Myocyte (in vitro differentiated cells): Measurements from ENCODE around the gene ZNF546. TPM values are rescaled to one million over a fixed set of nuclear protein-coding genes. Genes with fewer than 3 reads are reported as not detected.
"Not testable (repeated sequence)": the region's sequence is repeated elsewhere in the genome, so short reads cannot be mapped to it uniquely, and the experiment has no call there.

Source experiments
- DNase-seq: peaks from one replicate; pipeline ENCODE4 v3.0.0-alpha.2; 2012; ENCODE audit warnings: low read depth
- polyA plus RNA-seq: library from polyadenylated mRNA; unstranded; fragments of >200 nt; gene quantifications from one replicate; pipeline ENCODE4 v1.2.1, GENCODE V29; 2012; ENCODE audit warnings: missing spikeins
- total RNA-seq: library from RNA; depleted of rRNA; stranded (reverse); fragments of >200 nt; gene quantifications from 2 replicates; pipeline ENCODE4 v1.2.3, GENCODE V29; 2014

Gene ZNF546
- total RNA-seq, result 3.0 and 3.2 TPM in 2 replicates
- 1.1 TPM for polyA plus RNA-seq

DNA sequence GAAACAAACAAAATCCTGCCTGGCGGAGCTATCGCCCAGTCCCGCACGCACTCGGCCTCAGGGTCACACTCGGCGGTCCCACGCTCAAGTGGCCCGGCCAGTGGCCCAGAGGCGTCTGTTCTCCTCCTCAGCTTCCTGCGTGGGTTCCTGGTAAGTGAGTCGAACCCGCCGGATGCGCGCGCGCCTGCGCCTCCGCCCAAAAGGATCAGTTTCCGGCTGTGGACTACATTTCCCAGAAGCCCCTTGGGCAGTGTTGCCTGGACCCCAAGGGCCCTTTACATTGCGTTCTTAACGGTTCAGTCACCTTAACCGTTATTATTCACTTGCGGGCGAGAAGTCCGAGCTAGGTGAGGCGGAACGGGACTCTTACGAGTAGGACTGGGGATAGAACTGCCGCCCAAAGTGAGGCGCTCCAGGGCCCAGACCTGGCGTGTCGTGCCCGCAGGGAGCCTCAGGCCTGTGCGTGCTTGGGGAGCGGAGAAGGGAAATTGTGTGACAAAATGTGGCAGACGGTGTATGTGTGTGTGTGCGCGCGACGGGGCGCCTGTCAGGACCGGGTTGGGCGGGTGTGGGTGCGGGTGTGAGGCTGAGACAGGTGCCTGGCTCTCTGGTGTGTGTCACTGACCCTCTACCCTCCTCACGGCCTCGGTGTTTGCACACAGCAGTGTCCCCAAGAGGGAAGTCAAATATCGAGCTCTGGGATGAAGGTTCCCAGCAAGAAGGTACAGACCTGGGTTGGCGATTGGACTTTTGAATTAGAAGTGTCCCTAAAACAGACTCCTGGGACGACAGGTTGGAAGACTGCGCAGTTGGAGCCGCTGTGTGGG is at the start of gene ZNF546:
Gene ZNF546 (plus strand): TSS at position 250 of the 827 bp plus-strand sequence. CDS start 1,267 bp downstream, outside the sequence.
- DNase-seq, result peak; percentile 91

DNA sequence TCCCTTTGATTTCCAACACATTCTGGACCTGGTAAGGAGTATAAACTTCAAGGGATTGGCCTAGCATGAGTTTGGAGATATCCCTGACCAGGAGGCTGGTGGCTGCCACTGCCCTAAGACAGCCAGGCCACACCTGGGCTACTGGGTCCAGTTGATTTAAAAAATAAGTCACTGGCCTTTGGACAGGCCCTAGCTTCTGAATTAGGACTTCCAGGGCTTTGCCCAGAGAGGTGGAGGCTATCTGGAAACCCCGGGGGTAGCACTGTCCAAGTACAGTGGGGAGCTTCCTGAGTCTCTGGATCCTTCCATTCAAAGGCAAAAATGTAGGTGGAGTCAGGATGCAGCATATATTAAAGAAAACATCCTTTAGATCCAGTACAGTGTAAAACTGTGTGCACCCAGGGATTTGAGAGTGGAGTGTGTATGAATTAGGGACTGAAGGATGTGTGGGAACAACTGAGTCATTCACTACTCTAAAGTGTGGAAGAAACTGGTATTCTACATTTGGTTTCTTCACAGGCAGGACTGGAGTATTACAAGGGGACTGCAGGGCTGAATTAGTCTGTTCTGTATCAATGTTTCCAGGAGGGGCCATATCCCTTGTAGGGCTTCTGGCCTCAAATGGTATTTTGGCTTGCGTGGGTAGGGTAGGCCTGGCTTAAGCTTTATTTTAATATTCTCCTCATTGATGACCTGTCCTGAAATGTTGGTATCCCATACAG is 47.7 kb upstream of the ZNF546 start:
- no peak for DNase-seq

DNA sequence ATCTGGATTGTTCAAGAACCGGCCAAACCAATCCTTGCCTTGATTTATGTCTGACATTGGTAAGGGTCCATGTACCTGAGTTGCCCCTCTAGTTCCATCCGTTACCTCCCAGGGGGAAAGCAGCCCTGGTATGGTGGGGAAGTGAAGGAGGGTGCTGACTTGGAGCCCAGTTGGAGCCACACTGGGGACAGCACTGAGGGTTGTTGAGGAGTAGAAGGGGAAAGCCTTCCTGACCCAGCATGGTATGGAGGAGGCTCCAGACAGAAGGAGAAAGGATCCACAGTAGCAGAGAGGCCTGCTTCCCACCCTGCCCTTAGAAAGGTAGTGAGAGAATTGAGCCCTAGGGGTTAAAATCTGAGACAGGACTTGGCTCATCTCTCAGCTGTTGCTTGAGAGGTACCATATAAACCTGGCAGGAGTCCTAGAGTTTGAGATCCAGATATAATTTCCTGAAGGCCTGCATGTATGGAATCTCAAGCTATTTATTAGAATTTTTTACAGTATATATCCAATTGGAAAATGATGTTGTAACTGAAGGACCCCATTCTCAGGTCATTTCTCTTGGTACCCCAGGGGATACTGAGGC is 45.7 kb upstream of the ZNF546 start:
- no peak for DNase-seq

DNA sequence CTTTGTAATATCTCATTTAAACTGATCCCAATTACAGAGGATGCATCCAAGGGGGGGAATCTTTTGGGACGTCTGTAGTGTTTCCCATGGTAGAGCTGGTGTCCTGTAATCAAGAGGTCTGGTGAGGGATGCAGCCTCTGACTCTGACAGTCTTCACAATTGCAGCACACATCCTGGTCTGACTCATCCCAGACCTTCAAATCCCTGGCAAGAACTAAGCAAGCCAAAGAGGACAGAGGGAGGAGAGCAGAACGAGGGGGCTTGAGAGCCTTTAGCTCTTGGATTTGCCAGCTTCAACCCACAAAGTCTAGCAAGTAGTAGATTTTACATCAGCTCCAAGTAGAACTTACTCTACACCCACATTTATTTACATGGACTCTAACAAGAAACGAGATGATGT is 45.2 kb upstream of the ZNF546 start:
- DNase-seq, result peak; percentile 29

DNA sequence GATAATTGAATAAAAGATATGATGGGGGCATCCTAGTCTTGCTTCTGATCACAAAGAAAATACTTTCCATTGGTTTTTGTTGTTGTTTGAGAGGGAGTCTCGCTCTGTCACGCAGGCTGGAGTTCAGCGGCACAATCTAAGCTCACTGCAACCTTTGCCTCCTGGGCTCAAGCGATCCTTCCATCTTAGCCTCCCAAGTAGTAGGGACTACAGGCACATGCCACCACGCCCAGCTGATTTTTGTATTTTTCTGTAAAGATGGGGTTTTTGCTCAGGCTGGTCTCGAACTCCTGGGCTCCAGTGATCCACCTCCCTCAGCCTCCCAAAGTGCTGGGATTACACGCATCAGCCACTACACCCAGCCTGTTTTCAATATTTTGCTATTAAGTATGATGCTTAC is 42.9 kb upstream of the ZNF546 start:
- DNase-seq, result no peak

DNA sequence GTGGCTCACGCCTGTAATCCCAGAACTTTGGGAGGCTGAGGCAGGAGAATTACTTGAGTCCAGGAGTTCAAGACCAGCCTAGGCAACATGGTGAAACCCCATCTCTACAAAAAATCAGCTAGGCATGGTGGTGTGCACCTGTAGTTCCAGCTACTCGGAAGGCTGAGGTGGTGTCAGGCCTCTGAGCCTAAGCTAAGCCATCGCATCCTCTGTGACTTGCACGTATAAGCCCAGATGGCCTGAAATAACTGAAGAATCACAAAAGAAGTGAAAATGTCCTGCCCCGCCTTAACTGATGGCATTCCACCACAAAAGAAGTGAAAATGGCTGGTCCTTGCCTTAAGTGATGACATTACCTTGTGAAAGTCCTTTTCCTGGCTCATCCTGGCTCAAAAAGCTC is 39.0 kb upstream of the ZNF546 start:
- not testable (repeated sequence) for DNase-seq

DNA sequence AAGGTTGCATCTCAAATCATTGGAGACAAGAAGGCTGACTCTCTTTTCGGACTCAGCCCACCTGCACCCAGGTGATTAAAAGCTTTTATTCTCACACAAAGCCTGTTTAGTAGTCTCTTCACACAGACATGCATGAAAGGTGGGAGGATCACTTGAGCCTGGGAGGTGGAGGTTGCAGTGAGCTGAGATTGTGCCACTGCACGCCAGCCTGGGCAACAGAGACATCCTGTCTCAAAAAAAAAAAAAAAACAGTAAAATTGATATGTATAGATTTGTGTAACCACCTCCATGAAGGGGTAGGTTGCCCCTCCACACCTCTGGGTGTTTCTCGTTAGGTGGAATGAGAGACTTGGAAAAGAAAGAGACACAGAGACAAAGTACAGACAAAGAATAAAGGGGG is 37.9 kb upstream of the ZNF546 start:
- DNase-seq, result not testable (repeated sequence)

DNA sequence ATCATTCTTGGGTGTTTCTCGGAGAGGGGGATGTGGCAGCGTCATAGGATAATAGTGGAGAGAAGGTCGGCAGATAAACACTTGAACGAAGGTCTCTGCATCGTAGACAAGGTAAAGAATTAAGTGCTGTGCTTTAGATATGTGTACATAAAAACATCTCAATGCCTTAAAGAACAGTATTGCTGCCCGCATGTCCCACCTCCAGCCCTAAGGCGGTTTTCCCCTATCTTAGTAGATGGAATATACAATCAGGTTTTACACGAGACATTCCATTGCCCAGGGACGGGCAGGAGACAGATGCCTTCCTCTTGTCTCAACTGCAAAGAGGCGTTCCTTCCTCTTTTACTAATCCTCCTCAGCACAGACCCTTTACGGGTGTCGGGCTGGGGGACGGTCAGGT is 37.5 kb upstream of the ZNF546 start:
- not testable (repeated sequence) for DNase-seq

DNA sequence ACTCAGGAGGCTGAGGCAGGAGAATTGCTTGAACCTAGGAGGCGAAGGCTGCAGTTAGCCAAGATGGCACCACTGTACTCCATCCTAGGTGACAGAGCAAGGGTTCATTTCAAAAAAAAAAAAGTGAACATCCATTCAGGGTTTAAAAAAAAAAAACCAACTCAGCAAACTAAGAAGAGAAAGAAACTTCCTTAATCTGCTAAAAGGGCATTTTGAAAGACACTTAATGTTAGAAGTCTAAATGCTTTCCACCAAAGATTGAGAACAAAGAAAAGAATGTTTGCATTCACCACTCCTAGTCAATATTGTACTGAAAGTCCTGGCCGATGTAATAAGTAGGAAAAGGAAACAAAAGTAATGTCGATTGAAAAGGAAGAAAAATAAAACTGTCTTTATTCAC is 33.0 kb upstream of the ZNF546 start:
- no peak for DNase-seq

DNA sequence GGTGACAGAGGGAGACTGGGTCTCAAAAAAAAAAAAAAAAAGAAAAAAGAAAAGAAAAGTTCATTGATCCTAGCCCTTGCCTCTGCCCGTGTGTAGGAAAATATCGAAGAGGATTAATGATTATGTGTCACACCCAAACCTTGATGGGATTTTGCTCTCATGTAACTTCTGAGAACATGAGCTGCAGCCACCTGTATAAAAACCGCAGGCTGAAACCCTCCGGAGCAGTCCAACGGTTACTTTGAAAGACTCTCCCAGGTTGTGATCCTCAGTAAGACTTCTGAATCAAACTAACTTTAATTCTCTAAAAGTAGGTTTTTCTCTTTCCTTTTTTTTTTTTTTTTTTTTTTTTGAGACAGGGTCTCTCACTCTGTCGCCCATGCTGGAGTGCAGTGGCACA is 30.2 kb upstream of the ZNF546 start:
- no peak for DNase-seq

DNA sequence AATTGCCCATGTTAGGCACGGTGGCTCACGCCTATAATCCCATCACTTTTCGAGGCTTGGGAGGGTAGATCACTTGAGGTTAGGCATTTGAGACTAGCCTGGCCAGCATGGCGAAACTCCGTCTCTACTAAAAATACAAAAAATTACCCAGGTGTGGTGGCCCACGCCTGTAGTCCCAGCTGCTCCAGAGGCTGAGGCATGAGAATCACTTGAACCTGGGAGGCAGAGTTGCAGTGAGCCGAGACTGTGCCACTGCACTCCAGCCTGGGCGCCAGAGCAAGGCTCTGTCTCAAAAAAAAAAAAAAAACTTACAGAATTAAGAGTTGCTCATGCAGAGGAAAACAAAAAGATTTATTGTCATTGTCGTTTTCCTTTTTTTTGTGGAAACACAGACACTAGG is 29.3 kb upstream of the ZNF546 start:
- DNase-seq, result no peak

DNA sequence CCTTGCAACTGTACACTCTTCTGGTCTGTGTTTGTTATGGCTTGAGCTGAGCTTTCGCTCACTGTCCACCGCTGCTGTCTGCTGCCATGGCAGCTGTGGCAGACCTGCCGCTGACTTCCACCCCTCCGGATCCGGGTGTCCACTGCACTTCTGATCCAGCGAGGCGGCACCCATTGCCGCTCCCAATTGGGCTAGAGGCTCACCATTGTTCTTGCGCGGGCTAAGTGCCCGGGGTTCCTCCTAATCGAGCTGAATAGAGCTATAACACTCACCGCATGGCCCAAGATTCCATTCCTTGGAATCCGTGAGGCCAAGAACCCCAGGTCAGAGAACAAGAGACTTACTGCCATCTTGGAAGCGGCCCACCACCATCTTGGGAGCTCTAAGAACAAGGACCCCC is 28.1 kb upstream of the ZNF546 start:
- DNase-seq, result no peak

DNA sequence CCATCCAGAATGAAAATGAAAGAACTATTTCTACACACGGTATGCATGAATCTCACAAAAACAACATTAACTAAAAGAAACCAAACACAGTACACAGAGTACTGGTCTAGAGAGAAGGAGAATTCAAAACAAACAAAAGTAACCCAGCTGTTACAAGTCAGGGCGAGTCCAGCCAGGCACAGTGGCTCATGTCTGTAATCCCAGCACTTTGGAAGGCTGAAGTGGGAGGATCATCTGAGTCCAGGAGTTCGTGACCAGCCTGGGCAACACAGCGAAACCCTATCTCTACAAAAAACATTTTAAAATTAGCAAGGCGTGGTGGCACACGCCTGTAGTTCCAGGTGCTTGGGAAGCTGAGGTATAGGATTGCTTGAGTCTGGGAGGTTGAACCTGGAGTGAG is 27.6 kb upstream of the ZNF546 start:
- peak; percentile 7 for DNase-seq

DNA sequence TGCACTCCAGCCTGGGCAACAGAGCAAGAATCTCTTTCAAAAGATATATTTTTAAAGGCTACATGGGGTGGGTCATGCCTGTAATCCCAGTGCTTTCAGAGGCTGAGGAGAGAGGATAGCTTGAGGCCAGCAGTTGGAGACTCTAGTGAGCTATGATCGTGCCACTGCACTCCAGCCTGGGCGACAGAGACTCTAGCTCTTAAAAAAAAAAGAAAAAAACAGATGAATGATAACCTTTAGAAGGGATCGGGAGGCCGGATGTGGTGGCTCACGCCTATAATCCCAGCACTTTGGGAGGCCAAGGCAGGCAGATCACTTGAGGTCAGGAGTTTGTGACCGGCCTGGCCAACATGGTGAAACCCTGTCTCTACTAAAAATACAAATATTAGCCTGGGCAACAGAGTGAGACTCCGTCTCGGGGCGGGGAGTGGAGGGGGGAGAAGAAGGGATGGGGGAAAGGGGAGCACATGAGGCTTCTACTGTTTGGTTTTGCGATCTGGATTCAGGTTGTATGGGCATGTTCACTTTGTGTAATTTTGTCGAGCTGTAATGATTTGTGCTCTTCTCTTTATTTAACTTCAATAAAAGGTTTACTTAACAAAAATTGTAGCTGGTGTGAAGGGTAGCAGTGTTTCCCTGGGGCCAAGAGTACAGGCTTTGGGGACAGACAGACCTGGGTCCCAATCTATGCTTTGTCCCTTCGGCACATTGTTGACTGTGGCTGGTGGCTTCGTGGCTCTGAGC is 27.0 kb upstream of the ZNF546 start:
- DNase-seq, result no peak

DNA sequence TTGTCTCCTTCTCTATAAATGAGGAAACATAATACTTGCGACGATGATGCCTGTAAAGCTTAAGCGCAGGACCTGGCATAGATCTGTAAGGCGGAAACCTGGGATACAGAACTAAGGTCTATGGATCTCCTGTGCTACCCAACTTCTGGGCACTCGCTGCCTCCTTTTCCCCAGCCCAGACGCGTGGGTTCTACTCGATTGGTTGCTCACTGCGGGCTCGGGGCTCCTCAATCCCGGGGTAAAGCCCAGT is 26.5 kb upstream of the ZNF546 start:
- DNase-seq, result no peak

DNA sequence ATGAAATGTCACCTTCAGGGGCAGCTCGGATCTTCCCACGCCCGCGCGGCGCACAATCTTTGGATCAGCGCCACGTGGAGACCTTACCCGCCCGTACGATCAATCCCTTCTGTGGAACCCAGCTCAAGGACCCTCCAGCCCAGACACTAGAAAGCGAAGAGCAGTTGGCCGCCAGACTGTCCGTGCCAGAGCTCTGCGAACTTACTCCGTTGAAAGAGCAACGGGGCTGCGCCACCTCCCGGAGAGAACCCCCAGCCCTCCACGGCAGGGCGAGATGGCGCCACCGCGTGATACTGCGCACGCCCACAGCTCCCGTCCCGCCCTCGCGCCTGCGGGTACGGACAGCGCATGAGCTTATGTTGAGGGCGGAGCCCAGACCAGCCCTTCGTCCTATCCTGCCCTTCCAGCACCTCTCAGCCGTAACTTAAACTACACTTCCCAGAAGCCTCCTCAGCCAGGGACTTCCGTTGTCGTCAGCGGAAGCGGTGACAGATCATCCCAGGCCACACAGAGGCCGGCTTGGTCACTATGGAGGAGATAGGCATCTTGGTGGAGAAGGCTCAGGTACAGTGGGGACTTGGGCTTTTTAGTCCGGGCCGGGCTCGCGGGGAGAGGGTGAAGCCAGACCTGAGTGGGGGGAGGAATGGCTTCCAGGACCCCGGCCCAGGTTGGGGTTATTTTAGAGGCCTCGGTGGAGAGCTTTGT is 26.0 kb upstream of the ZNF546 start, which contains the start of gene PSMC4:
Gene PSMC4 (plus strand): TSS at position 491 of the 705 bp plus-strand sequence. CDS start 38 bp downstream, at position 529.
- DNase-seq, result peak; percentile 99

DNA sequence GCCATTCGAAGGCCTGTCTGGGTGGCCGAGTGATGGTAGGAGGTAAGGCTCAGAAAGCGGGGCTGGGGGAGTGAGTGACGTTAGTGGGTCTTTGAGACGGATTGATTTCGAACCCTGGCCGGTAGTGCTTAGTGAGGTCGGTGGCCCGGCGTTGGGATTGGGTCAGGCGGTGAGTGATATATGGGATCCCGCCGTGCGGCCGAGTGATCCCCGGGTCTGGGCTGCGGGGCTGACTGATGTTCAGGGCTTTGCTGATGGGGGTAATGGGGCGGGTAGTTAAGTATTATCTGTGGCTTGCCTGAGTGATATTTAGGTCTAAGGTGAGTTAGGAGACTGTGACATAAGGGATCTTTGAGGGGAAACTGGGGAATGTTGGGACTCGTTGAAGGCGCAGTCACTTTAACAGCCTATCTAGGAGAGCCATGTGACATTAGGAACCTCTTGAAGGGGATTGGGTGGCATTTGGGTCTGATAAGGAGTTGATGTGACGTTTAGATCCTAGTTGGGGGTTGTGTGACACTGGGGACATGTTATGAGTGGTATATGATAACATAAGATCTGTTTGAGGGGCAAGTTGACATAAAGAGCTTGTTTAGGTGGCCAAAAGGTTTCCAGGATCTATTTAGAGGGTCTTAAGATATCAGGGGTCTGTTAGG is 25.4 kb upstream of the ZNF546 start:
- DNase-seq, result no peak

DNA sequence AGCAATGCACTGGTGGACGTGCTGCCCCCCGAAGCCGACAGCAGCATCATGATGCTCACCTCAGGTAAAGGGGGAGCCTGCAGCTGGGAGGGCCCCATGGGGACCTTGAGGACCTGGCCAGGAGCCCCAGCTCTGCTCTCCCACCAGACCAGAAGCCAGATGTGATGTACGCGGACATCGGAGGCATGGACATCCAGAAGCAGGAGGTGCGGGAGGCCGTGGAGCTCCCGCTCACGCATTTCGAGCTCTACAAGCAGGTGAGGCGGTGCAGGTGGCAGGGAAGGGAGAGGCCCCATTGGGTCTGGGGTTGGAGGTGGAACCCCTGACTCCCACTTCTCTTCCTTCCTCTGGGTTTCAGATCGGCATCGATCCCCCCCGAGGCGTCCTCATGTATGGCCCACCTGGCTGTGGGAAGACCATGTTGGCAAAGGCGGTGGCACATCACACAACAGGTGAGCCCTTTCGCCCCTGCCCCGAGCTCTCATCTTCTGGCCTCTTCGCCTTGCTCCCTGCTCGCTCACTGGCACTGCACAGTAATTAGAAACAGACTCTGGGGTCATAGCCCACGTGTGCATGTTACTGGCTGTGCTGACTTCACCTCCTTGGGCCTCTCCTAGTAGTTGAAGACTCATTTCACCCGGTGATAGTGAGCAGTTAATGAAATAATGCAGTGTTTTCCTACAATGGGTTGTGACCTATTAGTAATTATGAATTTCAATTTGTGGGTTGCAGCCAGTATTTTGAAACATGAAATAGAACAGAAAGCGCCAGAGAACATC is 22.3 kb upstream of the ZNF546 start:
- DNase-seq, result no peak

DNA sequence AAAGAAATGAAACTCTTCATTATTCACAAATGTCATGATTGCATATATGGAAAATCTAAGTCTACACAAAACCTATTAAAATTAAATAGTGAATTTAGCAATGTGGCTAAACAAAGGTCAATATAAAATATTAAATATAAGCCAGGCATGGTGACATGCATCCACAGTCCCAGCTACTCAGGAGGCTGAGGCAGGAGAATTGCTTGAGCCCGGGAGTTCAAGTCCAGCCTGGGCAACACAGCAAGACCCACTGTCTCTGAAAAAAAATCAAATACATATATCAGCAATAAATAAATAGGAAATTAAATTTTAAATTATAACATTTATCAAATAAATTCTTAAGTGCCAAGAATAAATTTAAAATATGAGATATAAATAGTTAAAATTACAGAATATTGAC is 14.0 kb upstream of the ZNF546 start:
- DNase-seq, result no peak
